Neural crest cell (in vitro differentiated cells): ENCODE measurements around the gene RHBDF2. TPM values are rescaled to one million over a fixed set of nuclear protein-coding genes. Genes with fewer than 3 reads are reported as not detected.
A peak's percentile ranks its signal among the peaks of the same experiment; 100 is the strongest.
"Not testable (repeated sequence)": the region's sequence is repeated elsewhere in the genome, so short reads cannot be mapped to it uniquely, and the experiment has no call there.

Experiments used
- DNase-seq: peaks from one replicate; pipeline ENCODE4 v3.0.0; 2021; ENCODE audit warnings: low read depth, mixed read lengths, low spot score
- H3K27ac Mint-ChIP-seq: one replicate; pipeline ENCODE4 v1.8.0; 2021; ENCODE audit warnings: mild to moderate bottlenecking, mixed read lengths; ENCODE audit not compliant: unreplicated experiment
- H3K27me3 Mint-ChIP-seq: 2 replicates; pipeline ENCODE4 v1.8.0; 2021; ENCODE audit warnings: low read depth, mild to moderate bottlenecking, mixed read lengths
- H3K36me3 Mint-ChIP-seq: 2 replicates; pipeline ENCODE4 v1.8.0; 2021; ENCODE audit warnings: low read depth, mild to moderate bottlenecking, mixed read lengths
- H3K4me1 Mint-ChIP-seq: 2 replicates; pipeline ENCODE4 v1.8.0; 2021; ENCODE audit warnings: mixed read lengths
- H3K4me3 Mint-ChIP-seq: one replicate; pipeline ENCODE4 v1.8.0; 2021; ENCODE audit warnings: mild to moderate bottlenecking, mixed read lengths
- H3K9me3 Mint-ChIP-seq: 2 replicates; pipeline ENCODE4 v1.8.0; 2021; ENCODE audit warnings: mixed read lengths
- total RNA-seq: library from RNA; stranded (reverse); gene quantifications from 2 replicates; pipeline ENCODE4 v1.2.1, GENCODE V29; 2021
- TF ChIP-seq, protein P1 (sequence below): fragments of 200-600 bp; sonication (generic); conservative IDR thresholded peaks from 2 replicates; pipeline ENCODE4 v1.5.0; 2021; ENCODE audit warnings: antibody characterized with exemption, mild to moderate bottlenecking

The RHBDF2 gene
- total RNA-seq, 1 donor from 2014 or later: 3.6 TPM

DNA sequence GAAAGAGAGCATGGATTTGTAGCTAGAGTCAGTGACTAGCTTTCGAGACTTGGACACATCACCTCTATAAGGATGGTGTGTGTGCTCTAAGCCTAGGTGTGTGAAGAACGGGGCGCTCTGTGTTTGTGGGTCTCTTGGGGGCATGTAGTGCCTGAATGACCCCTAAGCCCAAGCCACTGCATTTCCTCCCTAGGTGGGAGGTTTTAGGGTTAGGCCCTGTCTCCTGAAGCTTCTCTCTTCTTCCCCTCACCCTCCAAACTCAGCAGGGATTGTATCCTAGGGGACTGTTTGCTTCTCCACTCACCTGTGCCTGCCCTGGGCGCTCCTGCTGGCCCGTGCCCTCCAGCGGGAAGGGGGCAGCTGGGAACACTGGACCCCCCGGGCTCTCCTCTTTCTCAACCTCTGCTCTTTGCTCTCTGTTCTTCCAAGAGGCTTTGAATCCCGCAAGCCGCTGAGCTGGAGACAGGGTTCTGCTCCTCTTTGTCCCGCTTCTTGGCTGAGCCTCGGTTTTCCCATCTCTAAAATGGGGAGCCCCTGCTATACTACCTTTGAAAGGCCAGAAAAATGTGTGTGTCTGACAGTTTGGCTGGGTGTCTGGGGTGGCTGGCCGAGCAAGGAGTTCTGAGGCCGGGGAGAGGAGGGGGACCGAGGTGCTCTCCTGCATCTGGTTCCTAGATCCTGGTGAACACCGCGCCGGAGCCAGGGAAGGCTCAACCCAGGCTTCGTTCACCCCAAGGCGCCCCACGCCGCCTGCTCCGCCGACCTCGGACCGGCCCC, 35.5 kb upstream of the RHBDF2 start:
- TF ChIP-seq, protein P1, sequence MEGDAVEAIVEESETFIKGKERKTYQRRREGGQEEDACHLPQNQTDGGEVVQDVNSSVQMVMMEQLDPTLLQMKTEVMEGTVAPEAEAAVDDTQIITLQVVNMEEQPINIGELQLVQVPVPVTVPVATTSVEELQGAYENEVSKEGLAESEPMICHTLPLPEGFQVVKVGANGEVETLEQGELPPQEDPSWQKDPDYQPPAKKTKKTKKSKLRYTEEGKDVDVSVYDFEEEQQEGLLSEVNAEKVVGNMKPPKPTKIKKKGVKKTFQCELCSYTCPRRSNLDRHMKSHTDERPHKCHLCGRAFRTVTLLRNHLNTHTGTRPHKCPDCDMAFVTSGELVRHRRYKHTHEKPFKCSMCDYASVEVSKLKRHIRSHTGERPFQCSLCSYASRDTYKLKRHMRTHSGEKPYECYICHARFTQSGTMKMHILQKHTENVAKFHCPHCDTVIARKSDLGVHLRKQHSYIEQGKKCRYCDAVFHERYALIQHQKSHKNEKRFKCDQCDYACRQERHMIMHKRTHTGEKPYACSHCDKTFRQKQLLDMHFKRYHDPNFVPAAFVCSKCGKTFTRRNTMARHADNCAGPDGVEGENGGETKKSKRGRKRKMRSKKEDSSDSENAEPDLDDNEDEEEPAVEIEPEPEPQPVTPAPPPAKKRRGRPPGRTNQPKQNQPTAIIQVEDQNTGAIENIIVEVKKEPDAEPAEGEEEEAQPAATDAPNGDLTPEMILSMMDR: no peak
- H3K9me3 Mint-ChIP-seq: no peaks in the 10 kb centered on the region
- peaks cover 49% of the 10 kb centered on the region for H3K27me3 Mint-ChIP-seq
- no peaks in the 10 kb centered on the region for H3K36me3 Mint-ChIP-seq
- H3K4me3 Mint-ChIP-seq: peak overlapping the region; percentile 47
- no peak for DNase-seq
- H3K4me1 Mint-ChIP-seq: peaks cover 56% of the 10 kb centered on the region
- no peak overlapping the region for H3K27ac Mint-ChIP-seq

DNA sequence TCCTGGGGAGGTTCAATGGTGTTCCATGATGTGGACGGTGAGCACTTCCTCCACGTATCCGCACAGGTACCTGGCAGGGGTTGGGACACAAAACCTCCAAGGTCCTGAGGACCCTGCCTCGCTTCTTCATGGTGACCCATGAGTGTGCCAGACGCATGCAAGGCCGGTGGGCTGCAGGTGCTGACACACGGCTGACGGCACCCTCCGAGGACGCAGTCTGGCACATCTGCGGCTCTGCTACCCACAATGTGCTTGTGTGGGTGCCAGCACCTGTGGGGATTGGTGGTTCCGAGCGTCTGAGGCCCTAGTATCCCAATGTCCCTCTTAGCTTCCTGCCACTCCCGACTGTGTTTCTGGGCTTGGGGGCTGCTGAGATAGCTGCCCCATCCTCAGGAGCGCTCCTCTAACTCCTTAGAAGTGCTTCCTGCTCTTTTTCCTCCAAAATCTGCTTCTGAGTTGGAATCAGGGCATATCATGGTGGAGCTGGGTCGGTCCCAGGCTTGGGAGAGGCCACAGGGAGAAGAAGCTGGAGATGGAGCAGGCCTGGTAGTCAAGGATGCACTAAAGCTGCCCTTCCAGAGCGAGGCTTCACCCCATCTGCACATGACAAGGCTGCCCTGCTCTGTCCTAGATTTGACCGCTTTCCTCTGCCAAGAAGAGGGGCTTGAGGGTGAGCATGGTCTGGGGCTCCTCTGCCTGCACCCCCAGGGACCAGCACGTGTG, 34.7 kb upstream of the RHBDF2 start:
- DNase-seq: no peak
- Mint-ChIP-seq H3K4me1 (peaks cover 51% of the 10 kb centered on the region), H3K4me3 (peak overlapping the region; percentile 68), H3K27me3 (peaks cover 47% of the 10 kb centered on the region), H3K9me3 (no peaks in the 10 kb centered on the region), H3K36me3 (no peaks in the 10 kb centered on the region), H3K27ac (no peak overlapping the region)
- TF ChIP-seq, protein P1: no peak

DNA sequence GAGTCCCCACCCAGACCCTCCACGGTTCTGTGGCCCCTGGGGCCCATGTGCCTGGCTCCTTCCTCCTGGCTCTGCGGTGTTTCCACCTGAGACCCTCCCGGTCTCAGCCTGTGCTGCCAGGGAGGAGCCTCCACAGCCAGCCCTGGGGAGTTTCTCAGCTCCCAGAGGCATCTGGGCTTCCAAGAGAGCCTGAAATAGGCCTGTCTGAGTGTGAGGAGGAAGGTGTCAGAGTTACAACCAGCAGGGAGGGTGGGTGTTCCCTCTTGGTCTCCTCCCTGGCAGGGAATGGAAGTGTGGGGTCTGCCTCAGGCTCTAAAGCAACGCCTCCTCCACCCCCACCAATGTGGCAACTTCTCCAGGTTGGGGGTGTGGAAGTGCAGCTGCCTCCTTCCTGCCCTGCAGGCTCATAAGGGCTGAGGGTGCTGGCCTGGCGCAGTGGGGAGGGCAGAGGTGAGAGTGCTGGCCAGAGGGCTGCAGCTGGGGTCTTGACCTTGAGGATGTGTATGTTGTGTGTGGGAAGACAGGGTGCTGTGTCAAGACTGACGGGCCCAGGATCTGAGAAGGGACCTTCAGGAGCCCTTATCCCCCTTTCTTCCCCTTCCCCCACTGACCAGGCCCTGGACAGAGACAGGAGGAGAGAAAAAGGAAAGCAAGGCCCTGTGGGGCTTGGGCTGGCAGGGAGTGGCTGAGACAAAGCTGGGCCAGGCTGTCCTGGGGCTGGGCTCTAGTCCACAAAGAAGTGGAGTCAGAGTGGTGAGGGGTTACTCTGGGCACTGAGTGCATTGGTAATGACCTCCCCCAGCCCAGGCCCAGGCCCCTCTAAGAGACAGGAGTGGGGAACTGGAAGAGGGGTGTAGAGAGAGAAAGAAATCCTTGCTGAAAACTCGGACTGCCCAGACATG, 33.9 kb upstream of the RHBDF2 start:
- Mint-ChIP-seq H3K4me3 (peak overlapping the region; percentile 68), H3K36me3 (no peaks in the 10 kb centered on the region), H3K4me1 (peaks cover 49% of the 10 kb centered on the region), H3K27ac (peak overlapping the region; percentile 19), H3K27me3 (peaks cover 41% of the 10 kb centered on the region), H3K9me3 (no peaks in the 10 kb centered on the region)
- TF ChIP-seq, protein P1: no peak
- no peak for DNase-seq

DNA sequence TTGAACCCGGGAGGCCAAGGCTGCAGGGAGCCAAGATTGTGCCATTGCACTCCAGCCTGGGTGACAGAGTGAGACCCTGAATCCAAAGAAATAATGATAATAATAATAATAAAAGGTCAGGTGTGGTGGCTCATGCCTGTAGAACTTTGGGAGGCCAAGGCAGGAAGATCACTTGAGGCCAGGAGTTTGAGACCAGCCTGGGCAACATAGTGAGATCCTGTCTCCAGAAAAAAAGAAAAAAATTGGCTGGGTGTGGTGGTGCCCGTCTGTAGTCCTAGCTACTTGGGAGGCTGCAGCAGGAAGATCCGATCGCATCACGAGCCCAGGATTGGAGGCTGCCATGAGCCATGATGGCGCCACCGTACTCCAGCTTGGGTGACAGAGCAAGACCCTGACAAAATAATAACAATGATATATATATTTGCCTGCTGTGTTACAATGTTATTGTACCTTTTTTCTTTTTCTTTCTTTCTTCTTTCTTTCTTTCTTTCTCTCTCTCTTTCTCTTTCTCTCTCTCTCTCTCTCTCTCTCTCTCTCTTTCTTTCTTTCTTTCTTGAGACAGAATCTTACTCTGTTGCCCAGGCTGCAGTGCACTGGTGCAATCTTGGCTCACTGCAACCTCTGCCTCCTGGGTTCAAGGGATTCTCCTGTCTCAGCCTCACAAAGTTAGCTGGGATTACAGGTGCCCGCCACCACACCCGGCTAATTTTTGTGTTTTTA, 32.6 kb upstream of the RHBDF2 start:
- not testable (repeated sequence) for H3K4me3 Mint-ChIP-seq, DNase-seq, H3K27ac Mint-ChIP-seq, H3K36me3 Mint-ChIP-seq, H3K9me3 Mint-ChIP-seq
- Mint-ChIP-seq H3K4me1 (peaks cover 50% of the 10 kb centered on the region), H3K27me3 (peaks cover 31% of the 10 kb centered on the region)

DNA sequence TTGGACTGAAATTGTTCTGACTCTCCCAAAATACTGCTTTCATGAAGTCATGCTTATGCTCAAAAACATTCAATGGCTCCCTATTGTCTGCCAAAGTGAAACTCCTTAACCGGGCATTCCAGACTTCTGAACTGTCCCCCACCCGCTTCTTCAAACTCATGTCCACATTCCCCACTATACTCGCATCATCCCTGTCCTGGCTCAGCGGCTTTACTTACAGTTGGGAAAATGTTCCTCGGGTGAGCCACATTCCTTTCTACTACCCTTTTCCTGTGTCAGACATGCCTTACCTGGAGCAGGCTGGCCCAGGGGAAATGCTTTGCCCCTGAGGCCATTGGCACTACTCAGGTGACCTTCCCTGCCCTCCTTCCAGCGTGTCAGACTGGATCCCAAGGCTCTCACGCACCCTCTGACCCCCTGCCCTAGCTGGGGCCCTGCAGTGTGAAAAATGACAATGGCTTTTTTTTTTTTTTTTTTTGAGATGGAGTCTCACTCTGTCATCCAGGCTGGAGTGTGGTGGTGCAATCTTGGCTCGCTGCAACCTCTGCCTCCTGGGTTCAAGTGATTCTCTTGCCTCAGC, 30.9 kb upstream of the RHBDF2 start:
- no peak for DNase-seq
- peak overlapping the region; percentile 31 for H3K4me3 Mint-ChIP-seq
- H3K9me3 Mint-ChIP-seq: no peaks in the 10 kb centered on the region
- no peaks in the 10 kb centered on the region for H3K36me3 Mint-ChIP-seq
- H3K27ac Mint-ChIP-seq: peak overlapping the region; percentile 24
- peaks cover 57% of the 10 kb centered on the region for H3K4me1 Mint-ChIP-seq
- TF ChIP-seq, protein P1: no peak
- H3K27me3 Mint-ChIP-seq: peaks cover 22% of the 10 kb centered on the region
